Measurements from ENCODE around the gene INPP5D.
"Not testable (repeated sequence)": the region's sequence is repeated elsewhere in the genome, so short reads cannot be mapped to it uniquely, and the experiment has no call there.

The INPP5D gene

DNA sequence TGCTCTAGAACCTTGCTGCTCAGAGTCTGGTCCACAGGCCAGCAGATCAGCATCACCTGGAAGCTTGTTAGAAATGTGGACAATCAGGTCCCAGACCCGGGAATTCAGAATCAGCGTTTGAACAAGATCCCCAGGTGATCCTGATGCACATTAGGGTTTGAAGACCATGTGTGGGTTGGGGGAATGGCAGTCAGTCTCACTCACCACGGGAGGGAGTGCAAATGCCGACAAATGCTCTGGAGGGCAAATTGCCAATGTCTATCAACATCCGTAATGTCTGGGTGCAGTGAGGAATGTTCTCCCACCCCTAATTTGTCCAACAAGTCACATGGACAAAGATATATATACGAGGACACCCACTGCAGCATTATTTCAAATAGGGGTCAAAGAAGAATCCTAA, 34.5 kb downstream of the INPP5D start:
- Histone ChIP-seq H3K9me3 (no peaks in the 10 kb centered on the region), H3K4me3 (ENCODE audit: low read depth, low read length) (no peak overlapping the region), H3K4me1 (no peaks in the 10 kb centered on the region), H3K27me3 (peaks cover 42% of the 10 kb centered on the region), H3K36me3 (no peaks in the 10 kb centered on the region)
- TF ChIP-seq, protein P1, sequence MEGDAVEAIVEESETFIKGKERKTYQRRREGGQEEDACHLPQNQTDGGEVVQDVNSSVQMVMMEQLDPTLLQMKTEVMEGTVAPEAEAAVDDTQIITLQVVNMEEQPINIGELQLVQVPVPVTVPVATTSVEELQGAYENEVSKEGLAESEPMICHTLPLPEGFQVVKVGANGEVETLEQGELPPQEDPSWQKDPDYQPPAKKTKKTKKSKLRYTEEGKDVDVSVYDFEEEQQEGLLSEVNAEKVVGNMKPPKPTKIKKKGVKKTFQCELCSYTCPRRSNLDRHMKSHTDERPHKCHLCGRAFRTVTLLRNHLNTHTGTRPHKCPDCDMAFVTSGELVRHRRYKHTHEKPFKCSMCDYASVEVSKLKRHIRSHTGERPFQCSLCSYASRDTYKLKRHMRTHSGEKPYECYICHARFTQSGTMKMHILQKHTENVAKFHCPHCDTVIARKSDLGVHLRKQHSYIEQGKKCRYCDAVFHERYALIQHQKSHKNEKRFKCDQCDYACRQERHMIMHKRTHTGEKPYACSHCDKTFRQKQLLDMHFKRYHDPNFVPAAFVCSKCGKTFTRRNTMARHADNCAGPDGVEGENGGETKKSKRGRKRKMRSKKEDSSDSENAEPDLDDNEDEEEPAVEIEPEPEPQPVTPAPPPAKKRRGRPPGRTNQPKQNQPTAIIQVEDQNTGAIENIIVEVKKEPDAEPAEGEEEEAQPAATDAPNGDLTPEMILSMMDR (IDR thresholded peaks at IDR 0.05; ENCODE audit: low read depth, low read length) = no peak
- no peak for DNase-seq

DNA sequence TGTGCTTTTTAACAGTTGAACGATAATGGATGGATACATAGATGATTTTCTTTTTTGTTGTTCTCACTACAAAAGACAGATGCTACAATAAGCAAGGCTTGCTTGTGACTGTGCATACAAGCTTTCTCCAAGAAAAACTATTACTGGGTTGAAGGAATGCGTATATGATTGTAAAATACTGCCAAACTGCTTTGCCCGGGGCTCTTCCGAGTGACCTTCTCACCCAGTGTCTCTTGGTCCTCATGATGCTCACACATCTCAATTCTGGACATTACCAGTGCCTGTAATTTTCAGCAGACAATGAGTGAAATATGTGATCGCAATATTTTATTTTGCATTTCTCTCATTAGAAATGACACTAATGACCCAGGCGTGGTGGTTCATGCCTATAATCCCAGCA, 35.9 kb downstream of the INPP5D start:
- peaks cover 29% of the 10 kb centered on the region for H3K27me3 ChIP-seq
- TF ChIP-seq, protein P1 (IDR thresholded peaks at IDR 0.05; ENCODE audit: low read depth, low read length) = no peak
- no peak overlapping the region for H3K4me3 ChIP-seq (ENCODE audit: low read depth, low read length)
- no peaks in the 10 kb centered on the region for H3K9me3 ChIP-seq
- H3K36me3 ChIP-seq = no peaks in the 10 kb centered on the region
- DNase-seq = no peak
- H3K4me1 ChIP-seq = no peaks in the 10 kb centered on the region

DNA sequence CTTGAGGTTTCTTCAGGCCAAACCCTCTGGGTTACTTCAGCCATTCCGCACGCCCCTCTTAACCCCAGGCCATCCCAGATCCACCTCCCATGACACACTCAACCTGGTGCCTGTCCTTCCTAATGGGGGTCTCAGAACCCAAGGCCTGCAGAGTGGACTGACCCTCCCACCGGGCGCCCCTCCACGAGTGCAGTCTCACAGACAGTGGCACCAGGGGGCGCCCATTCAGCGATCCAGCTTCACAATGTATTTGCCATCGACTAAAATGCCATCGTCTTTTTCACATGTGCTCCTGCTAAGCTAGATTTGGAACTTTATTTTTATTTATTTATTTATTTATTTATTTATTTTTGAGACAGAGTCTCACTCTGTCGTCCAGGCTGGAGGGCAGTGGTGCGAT, 38.5 kb downstream of the INPP5D start:
- Histone ChIP-seq H3K36me3 (no peaks in the 10 kb centered on the region), H3K4me3 (ENCODE audit: low read depth, low read length) (no peak overlapping the region), H3K4me1 (no peaks in the 10 kb centered on the region), H3K9me3 (no peaks in the 10 kb centered on the region), H3K27me3 (peaks cover 21% of the 10 kb centered on the region)
- peak; percentile 42 for DNase-seq
- TF ChIP-seq, protein P1 (IDR thresholded peaks at IDR 0.05; ENCODE audit: low read depth, low read length) = peak; percentile 43

DNA sequence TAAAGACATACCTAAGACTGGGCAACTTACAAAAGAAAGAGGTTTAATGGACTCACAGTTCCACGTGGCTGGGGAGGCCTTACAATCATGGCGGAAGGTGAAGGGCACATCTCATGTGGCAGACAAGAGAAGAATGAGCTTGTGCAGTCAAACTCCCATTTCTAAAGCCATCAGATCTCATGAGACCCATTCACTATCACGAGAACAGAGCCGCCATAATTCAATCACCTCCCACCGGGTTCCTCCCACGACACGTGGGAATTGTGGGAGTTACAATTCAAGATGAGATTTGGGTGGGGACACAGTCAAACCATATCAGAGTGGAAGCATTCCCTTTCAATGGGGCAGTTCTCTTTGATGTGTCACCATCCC, 39.7 kb downstream of the INPP5D start:
- not testable (repeated sequence) for DNase-seq; H3K9me3 ChIP-seq; H3K4me1 ChIP-seq; H3K4me3 ChIP-seq (ENCODE audit: low read depth, low read length); H3K36me3 ChIP-seq
- peaks cover 17% of the 10 kb centered on the region for H3K27me3 ChIP-seq

DNA sequence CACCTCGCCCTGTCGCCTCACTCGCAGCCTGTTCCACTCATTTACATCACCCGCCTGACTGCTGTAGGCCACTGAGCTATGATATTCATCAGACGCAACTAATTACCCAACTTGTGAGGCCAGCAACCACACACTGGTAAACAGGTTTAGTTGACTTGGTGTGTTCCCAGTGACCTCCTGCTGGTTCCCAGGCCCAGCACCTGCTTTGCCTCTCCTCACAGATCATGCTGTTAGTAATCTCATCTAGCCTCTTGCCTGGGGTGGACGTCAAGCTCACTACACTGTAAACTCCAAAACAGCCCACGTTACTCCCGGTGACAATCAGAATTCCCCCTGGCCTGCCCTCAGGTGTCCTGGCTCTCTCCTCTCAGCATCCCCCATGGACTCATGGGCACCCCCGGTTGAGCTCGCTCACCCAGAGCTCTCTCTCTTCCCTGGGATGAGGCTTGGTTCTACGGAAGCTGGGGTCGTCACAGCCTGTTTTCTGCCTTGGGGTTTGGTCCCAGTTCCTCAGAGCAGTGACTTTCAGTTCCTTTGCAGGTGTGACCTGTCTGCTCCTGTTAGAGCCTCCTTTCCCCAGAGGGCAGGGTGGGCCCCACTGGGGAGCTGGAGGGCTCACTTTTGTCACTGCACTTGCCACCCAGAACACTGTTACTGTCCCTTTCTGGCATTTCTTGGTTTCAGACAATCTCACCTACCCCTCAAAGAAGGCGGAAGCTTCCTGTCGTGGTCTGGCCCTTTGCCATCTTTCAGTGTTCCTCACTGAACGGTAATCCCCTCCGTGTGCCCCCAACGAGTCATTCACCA, 40.3 kb downstream of the INPP5D start:
- Histone ChIP-seq H3K4me1 (no peaks in the 10 kb centered on the region), H3K27me3 (peaks cover 15% of the 10 kb centered on the region), H3K4me3 (ENCODE audit: low read depth, low read length) (no peak overlapping the region), H3K9me3 (no peaks in the 10 kb centered on the region), H3K36me3 (no peaks in the 10 kb centered on the region)
- TF ChIP-seq, protein P1 (IDR thresholded peaks at IDR 0.05; ENCODE audit: low read depth, low read length) = no peak
- no peak for DNase-seq

DNA sequence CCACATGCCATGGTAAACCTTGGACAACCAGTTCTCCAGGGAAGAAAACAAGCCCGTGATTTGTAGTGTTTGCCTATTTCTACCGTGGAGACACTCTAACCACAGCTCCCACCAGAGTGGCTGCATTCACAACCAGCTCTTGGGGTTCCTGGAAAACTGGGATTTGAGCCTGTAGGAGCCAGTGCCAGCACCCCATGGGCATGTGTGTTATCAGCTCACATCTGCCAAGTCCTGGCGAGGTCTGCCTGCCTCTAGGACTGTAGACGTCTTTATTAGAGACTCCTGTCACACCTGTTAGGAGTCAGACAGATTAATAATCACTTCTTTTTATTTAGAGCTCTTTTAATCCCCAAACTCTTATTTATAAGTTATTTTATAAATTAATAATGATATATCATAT, 41.0 kb downstream of the INPP5D start:
- Histone ChIP-seq H3K36me3 (no peaks in the 10 kb centered on the region), H3K27me3 (peaks cover 11% of the 10 kb centered on the region), H3K9me3 (no peaks in the 10 kb centered on the region), H3K4me3 (ENCODE audit: low read depth, low read length) (no peak overlapping the region), H3K4me1 (no peaks in the 10 kb centered on the region)
- DNase-seq = no peak
- TF ChIP-seq, protein P1 (IDR thresholded peaks at IDR 0.05; ENCODE audit: low read depth, low read length) = no peak

Data from BE2C (cell line).